OCI-M2 (cell line): ENCODE data around the gene PEX14.

Experiments
- DNase-seq: peaks from one replicate; lab custom pipeline; 2025; ENCODE audit not compliant: unreplicated experiment; lab: John Stamatoyannopoulos, UW

The PEX14 gene

DNA sequence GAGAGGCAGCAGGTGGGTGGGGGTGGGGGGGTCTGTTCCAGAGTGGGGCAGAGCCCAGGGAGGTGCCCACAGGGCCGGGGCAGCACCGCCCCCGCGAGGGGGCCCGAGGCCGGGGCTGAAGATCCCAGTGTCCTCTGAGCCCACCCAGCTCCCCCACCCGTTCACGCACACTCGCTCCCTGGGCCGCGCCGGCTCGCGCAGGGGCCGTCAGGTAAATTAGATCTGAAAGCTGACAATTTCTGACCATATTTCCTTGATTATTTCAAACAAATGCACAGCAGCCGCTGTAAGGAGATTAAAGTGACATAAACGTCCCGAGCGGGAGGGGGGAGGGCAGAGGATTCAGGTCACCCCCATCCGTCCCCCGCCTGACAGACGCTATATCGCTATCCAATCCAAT is 203.7 kb downstream of the PEX14 start:
- no peak for DNase-seq

DNA sequence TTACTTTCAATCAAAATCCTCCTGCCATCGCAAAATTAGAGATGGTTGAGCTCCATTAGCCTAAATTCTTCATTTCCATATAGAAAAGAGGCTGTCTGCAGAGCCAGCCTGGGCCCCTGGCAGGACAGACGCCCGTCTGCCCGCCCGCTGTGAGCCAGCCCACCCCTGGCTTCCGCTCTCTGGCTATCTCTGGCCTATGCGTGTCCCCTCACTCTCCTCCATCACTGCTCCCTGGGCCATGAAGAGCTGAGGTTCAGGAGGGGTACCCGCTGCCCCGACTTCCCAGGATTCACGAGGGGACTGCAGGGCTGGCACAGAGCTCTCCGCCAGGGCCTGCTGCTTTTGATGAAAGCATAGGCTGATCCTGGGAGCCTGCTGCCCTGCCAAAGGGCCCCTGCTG is 204.1 kb downstream of the PEX14 start:
- no peak for DNase-seq

DNA sequence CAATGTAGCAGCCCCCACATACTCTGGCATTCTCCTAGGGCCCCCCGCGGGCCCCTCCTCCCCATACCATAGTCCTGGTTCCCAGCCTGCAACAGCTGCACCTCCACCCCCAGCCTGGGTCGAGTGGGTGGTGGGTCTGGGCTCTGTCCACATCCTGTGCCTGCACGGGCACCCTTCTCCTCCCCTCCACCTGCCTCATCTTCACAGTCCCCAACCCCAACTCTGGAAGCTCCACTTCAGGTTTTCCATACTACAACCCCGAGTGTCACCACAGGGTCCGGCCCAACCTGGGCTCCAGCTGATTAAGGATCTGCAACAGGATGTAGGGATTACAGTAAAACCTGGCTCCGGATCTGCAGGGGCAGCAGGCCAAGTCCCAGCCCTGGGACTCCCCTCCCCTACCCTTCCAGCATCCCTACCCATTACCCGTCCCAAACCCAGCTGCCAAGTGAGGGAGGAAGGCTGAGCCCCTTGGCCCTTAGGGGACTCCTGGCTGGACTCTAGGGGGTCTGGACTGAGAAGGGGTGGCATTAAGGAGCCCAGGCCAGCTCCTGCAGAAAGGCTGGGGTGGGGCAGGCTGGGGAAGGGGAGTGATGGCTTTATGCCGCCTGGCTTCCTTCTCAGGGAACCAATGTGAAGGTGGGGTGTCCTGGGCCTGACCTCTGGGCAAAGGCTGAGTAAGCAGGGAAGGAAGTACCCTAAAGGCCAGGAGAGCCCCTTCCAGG is 204.9 kb downstream of the PEX14 start:
- no peak for DNase-seq
